Adrenal gland (tissue), 5 donors: ENCODE measurements around the gene VPS37C.

Experiments
- CTCF ChIP-seq, 6 experiments: fragments of 450-650 bp in 4 of 6; fragments of 200-600 bp in 2 of 6; sonication (generic) in 1 of 6; IDR thresholded peaks; 1 replicate in 5 of 6; 2 replicates in 1 of 6; pipeline versions ENCODE4 v1.5.1 to v1.8.0; 2016 to 2021; ENCODE audit warnings: antibody characterized with exemption in 6 of 6, mild to moderate bottlenecking in 2 of 6, moderate library complexity in 1 of 6
- POLR2A ChIP-seq, 2 donors: fragments of 450-650 bp; IDR thresholded peaks; one replicate each; pipeline ENCODE4 v1.6.1; 2017; ENCODE audit warnings: antibody characterized with exemption in 2 of 2, mild to moderate bottlenecking in 2 of 2, moderate library complexity in 1 of 2
- donor health status: DM: no; HTN: no; CAD: no.

GRCh38 chr11:61082931-61083531 lies 78.2 kb downstream of the VPS37C start:
- no peak for TF ChIP-seq CTCF (IDR thresholded peaks at IDR 0.05)
- no peak for TF ChIP-seq POLR2A (IDR thresholded peaks at IDR 0.05)
